Thoracic aorta (tissue), 2 donors: Measurements from ENCODE around the gene FAM107B. TPM values are rescaled to one million over a fixed set of nuclear protein-coding genes. Genes with fewer than 3 reads are reported as not detected.

Experiments
- ATAC-seq: fragments of 150-250 bp; one replicate; pipeline ENCODE4 v1.8.0; 2017; ENCODE audit warnings: low read depth; ENCODE audit not compliant: insufficient number of reproducible peaks, low FRiP score
- DNase-seq: peaks from one replicate; pipeline ENCODE4 v3.0.0-alpha.2; 2020; ENCODE audit warnings: low spot score
- H3K27ac ChIP-seq, 2 donors: fragments of 200-600 bp; sonication (generic); 1 replicate in 1 of 2; 2 replicates in 1 of 2; pipeline ENCODE4 v1.5.1; 2016; ENCODE audit warnings: mild to moderate bottlenecking in 2 of 2, moderate library complexity in 2 of 2
- H3K27me3 ChIP-seq: fragments of 200-600 bp; sonication (generic); replicated peaks from 2 replicates; pipeline ENCODE4 v1.6.0; 2016; ENCODE audit warnings: mild to moderate bottlenecking; ENCODE audit not compliant: insufficient read depth
- H3K36me3 ChIP-seq: fragments of 200-600 bp; sonication (generic); one replicate; pipeline ENCODE4 v1.5.1; 2016
- H3K4me1 ChIP-seq, 2 donors: fragments of 200-600 bp; sonication (generic); 1 replicate in 1 of 2; 2 replicates in 1 of 2; pipeline versions ENCODE4 v1.5.1 to v1.6.0; 2016; ENCODE audit warnings: low read depth in 2 of 2, mild to moderate bottlenecking in 1 of 2; ENCODE audit not compliant: control insufficient read depth in 1 of 2
- H3K4me3 ChIP-seq: fragments of 200-600 bp; sonication (generic); 2 replicates; pipeline ENCODE4 v1.5.1; 2016; ENCODE audit warnings: mild to moderate bottlenecking
- H3K9me3 ChIP-seq: fragments of 200-600 bp; sonication (generic); 2 replicates; pipeline ENCODE4 v1.5.1; 2016
- total RNA-seq, 2 donors: library from RNA; depleted of rRNA; stranded (reverse); fragments of >200 nt; gene quantifications; one replicate each; pipeline versions ENCODE4 v1.1.0 to v1.2.3, GENCODE V29; 2016
- TF ChIP-seq, protein P1 (sequence below): fragments of 200-600 bp; sonication (generic); IDR thresholded peaks from one replicate; pipeline ENCODE4 v1.5.1; 2019; ENCODE audit warnings: antibody characterized with exemption

The FAM107B gene
- total RNA-seq, 2 donors from 2014 or later = 33.6 to 50.6 TPM

DNA sequence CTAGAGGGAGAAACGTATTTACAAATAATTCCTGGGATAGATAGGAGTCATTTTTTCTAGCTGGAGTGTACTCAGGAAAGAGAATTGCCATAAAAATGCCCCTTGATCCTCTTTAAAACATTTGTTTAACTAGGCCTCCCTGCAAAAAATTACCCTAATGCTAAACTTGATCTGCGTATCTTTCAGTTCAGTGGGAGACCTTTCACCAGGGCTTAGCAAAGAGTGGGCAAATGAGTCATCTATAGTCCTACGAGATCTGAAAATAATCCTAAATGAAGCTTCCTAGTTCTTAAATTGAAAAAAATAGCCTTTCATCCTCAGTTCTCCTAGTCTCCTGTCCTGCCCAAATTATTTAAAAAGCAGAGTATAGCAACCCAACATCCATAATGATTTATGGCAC is 245.3 kb downstream of the FAM107B start:
- Histone ChIP-seq H3K9me3 (no peaks in the 10 kb centered on the region), H3K4me3 (no peak overlapping the region), H3K36me3 (peaks cover 4% of the 10 kb centered on the region), H3K27ac (no peak overlapping the region), H3K27me3 (no peaks in the 10 kb centered on the region), H3K4me1 (no peaks in the 10 kb centered on the region)
- no peak for DNase-seq
- ATAC-seq = no peak
- TF ChIP-seq, protein P1, sequence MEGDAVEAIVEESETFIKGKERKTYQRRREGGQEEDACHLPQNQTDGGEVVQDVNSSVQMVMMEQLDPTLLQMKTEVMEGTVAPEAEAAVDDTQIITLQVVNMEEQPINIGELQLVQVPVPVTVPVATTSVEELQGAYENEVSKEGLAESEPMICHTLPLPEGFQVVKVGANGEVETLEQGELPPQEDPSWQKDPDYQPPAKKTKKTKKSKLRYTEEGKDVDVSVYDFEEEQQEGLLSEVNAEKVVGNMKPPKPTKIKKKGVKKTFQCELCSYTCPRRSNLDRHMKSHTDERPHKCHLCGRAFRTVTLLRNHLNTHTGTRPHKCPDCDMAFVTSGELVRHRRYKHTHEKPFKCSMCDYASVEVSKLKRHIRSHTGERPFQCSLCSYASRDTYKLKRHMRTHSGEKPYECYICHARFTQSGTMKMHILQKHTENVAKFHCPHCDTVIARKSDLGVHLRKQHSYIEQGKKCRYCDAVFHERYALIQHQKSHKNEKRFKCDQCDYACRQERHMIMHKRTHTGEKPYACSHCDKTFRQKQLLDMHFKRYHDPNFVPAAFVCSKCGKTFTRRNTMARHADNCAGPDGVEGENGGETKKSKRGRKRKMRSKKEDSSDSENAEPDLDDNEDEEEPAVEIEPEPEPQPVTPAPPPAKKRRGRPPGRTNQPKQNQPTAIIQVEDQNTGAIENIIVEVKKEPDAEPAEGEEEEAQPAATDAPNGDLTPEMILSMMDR = no peak

DNA sequence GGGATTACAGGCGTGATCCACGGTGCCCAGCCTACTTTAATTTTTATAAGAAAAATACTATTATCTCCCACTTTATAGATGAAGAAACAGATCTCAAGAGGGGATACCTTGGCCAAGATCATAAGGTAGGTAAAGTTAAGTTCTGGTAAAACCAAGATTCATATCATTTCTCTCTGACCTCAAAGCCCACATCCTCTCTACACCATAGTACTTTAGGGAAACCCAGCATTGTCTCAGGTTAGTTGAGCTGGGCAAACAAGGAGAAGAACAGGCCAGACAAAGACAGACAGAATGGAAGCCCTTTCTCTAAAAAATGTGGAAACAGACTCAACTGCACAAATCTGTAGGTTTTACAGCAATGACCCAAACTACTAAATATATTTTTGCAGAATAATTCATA is 246.2 kb downstream of the FAM107B start:
- no peak for ATAC-seq
- no peaks in the 10 kb centered on the region for H3K9me3 ChIP-seq
- no peaks in the 10 kb centered on the region for H3K4me1 ChIP-seq
- no peaks in the 10 kb centered on the region for H3K27me3 ChIP-seq
- TF ChIP-seq, protein P1 = no peak
- DNase-seq = no peak
- no peak overlapping the region for H3K27ac ChIP-seq
- H3K36me3 ChIP-seq = peaks cover 4% of the 10 kb centered on the region
- no peak overlapping the region for H3K4me3 ChIP-seq

DNA sequence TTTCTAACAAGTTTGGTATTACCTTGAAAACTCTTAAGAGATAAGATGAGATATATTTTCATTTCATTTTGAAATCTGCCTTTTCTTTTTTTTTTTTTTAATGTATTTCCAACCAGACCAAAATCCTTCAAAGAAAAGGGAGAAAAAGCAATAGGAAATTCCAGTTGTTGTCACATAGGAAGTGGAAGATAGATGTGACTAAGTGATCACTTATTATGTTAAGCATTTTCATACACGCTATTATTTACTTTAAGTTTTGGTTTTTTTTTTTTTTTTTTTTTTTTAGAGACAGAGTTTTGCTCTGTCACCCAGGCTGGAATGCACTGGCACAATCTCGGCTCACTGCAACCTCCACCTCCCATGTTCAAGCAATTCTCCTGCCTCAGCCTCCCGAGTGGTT is 246.8 kb downstream of the FAM107B start:
- TF ChIP-seq, protein P1 = no peak
- Histone ChIP-seq H3K27ac (no peak overlapping the region), H3K4me3 (no peak overlapping the region), H3K27me3 (no peaks in the 10 kb centered on the region), H3K9me3 (no peaks in the 10 kb centered on the region), H3K36me3 (peaks cover 4% of the 10 kb centered on the region), H3K4me1 (no peaks in the 10 kb centered on the region)
- DNase-seq (no peak), ATAC-seq (no peak)

DNA sequence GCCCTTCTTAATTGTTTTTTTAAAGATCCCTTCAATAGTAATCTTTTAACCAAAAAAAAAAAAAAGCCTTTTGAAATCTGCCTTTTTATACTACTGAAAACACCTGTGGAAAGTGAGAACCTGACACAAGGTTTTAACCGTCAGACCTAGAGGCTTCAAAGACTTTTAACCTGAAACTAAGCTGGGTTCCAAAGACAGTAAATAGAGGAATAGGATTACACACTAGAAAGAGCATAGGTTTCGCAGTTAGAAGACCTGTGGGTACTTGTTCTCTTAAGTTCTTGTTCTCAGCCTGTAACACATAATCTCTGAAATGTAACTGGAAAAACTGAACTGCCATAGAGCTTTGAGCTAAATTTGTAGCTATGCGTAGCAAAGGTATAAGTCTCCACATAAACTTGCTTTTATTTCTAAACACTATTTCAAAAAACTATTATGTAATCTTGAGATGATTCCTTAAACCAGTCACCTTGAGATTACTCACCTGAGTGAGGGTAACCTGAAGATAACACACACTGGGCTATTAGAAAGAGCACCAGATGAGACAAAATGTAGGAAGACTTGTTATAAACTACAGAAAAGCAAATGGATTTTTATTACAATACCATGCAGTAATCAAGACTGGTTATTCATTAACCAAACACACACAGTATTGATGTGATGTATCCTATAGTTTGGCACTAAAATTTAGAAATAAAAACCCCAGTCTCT is 247.4 kb downstream of the FAM107B start:
- ATAC-seq = no peak
- Histone ChIP-seq H3K36me3 (peaks cover 4% of the 10 kb centered on the region), H3K4me1 (no peaks in the 10 kb centered on the region), H3K27ac (no peak overlapping the region), H3K27me3 (no peaks in the 10 kb centered on the region), H3K9me3 (no peaks in the 10 kb centered on the region), H3K4me3 (no peak overlapping the region)
- TF ChIP-seq, protein P1 = no peak
- DNase-seq = no peak

DNA sequence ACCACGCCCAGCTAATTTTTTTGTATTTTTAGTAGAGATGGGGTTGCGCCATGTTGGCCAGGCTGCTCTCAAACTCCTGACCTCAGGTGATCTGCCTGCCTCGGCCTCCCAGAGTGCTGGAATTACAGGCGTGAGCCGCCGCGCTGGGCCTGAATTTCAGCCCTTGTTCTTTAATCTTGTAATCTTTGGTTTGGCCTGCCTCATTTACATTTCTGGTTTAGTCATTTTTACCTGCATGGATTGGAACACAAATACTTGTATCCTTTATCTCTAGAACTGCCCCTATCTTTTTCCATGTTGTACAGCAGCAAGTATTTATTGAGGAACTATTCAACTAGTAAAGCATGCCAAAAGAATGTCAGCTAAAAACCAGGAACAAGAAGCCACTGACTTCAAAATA is 248.4 kb downstream of the FAM107B start:
- DNase-seq (no peak), ATAC-seq (no peak)
- H3K27ac ChIP-seq = no peak overlapping the region
- H3K4me1 ChIP-seq = no peaks in the 10 kb centered on the region
- H3K27me3 ChIP-seq = no peaks in the 10 kb centered on the region
- H3K9me3 ChIP-seq = no peaks in the 10 kb centered on the region
- no peak overlapping the region for H3K4me3 ChIP-seq
- peaks cover 5% of the 10 kb centered on the region for H3K36me3 ChIP-seq
- TF ChIP-seq, protein P1 = no peak
